Activated T-cell treated with anti-CD3 and anti-CD28 coated beads, Interleukin-2, amount 50 U/mL, for 24 hours (primary cell): Measurements from ENCODE around the gene HSPB7.
"Not testable (repeated sequence)": the region's sequence is repeated elsewhere in the genome, so short reads cannot be mapped to it uniquely, and the experiment has no call there.

Experiments
- DNase-seq: peaks from one replicate; pipeline ENCODE4 v3.0.0-alpha.2; 2020
- H3K27ac Mint-ChIP-seq: 2 replicates; pipeline ENCODE4 v1.8.0; 2020; ENCODE audit warnings: mild to moderate bottlenecking, mixed read lengths
- H3K27me3 Mint-ChIP-seq: 2 replicates; pipeline ENCODE4 v1.8.0; 2020; ENCODE audit warnings: mixed read lengths
- H3K36me3 Mint-ChIP-seq: 2 replicates; pipeline ENCODE4 v1.8.0; 2020; ENCODE audit warnings: low read depth, mixed read lengths
- H3K4me1 Mint-ChIP-seq: 2 replicates; pipeline ENCODE4 v1.8.0; 2020; ENCODE audit warnings: low read depth, mixed read lengths
- H3K4me3 Mint-ChIP-seq: 2 replicates; pipeline ENCODE4 v1.8.0; 2020; ENCODE audit warnings: mild to moderate bottlenecking, moderate library complexity, mixed read lengths
- H3K9me3 Mint-ChIP-seq: 2 replicates; pipeline ENCODE4 v1.8.0; 2020; ENCODE audit warnings: mixed read lengths

Gene HSPB7

GRCh38 chr1:16017461-16018303 lies at the start of gene HSPB7:
HSPB7 (minus strand) TSS chr1:16018043; CDS start chr1:16017963, 80 bp downstream.
- no peak within 1 kb of the TSS for H3K4me3 Mint-ChIP-seq
- no peak for DNase-seq
- H3K9me3 Mint-ChIP-seq, result no peaks in the 10 kb centered on the region
- no peak within 1 kb of the TSS for H3K27ac Mint-ChIP-seq
- peaks cover 2% of the 10 kb centered on the region for H3K4me1 Mint-ChIP-seq
- peaks cover 9% of the 10 kb centered on the region for H3K27me3 Mint-ChIP-seq
- no peaks in the 10 kb centered on the region for H3K36me3 Mint-ChIP-seq

DNA sequence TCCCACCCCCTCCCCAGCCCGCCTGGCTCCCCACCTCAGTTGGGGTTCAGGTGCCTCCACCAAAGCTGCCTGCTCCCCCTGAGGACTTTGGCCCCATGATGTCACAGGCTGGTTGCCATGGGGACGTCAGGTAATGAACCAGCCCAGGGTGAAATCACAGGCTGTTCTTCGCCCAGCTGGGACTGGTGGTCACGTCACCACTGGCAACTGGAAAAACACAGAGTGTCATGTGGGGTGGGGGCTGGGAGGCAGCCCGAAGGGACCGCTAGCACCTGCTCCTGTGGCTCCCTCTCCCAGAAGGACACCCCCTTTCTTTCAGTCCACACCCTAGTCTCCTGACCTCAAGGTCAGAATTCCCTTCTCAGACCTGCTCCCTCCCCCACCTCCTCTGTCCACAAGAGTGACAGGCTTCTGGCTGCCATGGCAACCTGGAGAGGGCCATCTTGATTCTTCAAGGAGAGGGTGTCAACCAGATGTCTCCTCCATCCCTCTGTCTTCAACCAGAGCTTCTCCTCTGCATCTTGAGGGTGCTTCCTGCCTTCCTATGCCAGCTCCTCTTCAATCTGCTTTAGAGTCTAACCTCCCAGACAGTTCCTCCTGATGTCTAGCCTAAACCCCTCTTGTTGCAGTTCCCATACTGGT lies 49.4 kb upstream of the HSPB7 start:
- H3K27me3 Mint-ChIP-seq, result peaks cover 9% of the 10 kb centered on the region
- H3K4me1 Mint-ChIP-seq, result peaks cover 15% of the 10 kb centered on the region
- no peak for DNase-seq
- H3K27ac Mint-ChIP-seq, result no peak overlapping the region
- no peaks in the 10 kb centered on the region for H3K36me3 Mint-ChIP-seq
- H3K4me3 Mint-ChIP-seq, result no peak overlapping the region
- H3K9me3 Mint-ChIP-seq, result no peaks in the 10 kb centered on the region

- peaks cover 5% of the 10 kb centered on the region for H3K27me3 Mint-ChIP-seq
- no peaks in the 10 kb centered on the region for H3K9me3 Mint-ChIP-seq
- H3K27ac Mint-ChIP-seq, result no peak overlapping the region
- no peak for DNase-seq
- H3K4me1 Mint-ChIP-seq, result peaks cover 15% of the 10 kb centered on the region
- no peaks in the 10 kb centered on the region for H3K36me3 Mint-ChIP-seq
- no peak overlapping the region for H3K4me3 Mint-ChIP-seq
These were observed 48.4 kb upstream of the HSPB7 start for GRCh38 chr1:16066245-16066644.

DNA sequence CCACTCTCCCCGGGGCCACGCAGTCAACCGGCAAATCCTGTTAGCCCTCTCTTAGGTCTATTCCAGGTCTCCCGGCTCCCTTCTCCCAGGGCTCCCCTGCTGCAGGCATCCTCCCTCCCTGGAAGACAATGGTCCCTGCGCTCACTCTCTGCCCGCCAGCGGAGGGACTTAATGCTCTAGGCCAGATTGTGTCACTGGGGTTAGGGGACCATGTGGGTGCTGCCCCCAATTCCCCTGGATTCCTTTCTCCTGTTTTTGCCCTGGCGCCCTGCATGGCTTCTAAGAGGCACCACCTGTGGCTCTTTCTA lies 47.4 kb upstream of the HSPB7 start:
- Mint-ChIP-seq H3K9me3 (no peaks in the 10 kb centered on the region), H3K27ac (no peak overlapping the region), H3K27me3 (peaks cover 5% of the 10 kb centered on the region), H3K4me1 (peaks cover 13% of the 10 kb centered on the region), H3K36me3 (no peaks in the 10 kb centered on the region), H3K4me3 (no peak overlapping the region)
- no peak for DNase-seq

GRCh38 chr1:16064536-16065268 lies 46.9 kb upstream of the HSPB7 start:
- no peaks in the 10 kb centered on the region for H3K9me3 Mint-ChIP-seq
- H3K27me3 Mint-ChIP-seq, result peaks cover 5% of the 10 kb centered on the region
- no peak overlapping the region for H3K27ac Mint-ChIP-seq
- H3K4me3 Mint-ChIP-seq, result no peak overlapping the region
- no peaks in the 10 kb centered on the region for H3K36me3 Mint-ChIP-seq
- peaks cover 9% of the 10 kb centered on the region for H3K4me1 Mint-ChIP-seq
- DNase-seq, result no peak

GRCh38 chr1:16063921-16064320 lies 46.1 kb upstream of the HSPB7 start:
- H3K9me3 Mint-ChIP-seq, result no peaks in the 10 kb centered on the region
- no peaks in the 10 kb centered on the region for H3K36me3 Mint-ChIP-seq
- H3K4me1 Mint-ChIP-seq, result peaks cover 9% of the 10 kb centered on the region
- no peak overlapping the region for H3K27ac Mint-ChIP-seq
- no peak for DNase-seq
- H3K27me3 Mint-ChIP-seq, result peaks cover 5% of the 10 kb centered on the region
- H3K4me3 Mint-ChIP-seq, result no peak overlapping the region

DNA sequence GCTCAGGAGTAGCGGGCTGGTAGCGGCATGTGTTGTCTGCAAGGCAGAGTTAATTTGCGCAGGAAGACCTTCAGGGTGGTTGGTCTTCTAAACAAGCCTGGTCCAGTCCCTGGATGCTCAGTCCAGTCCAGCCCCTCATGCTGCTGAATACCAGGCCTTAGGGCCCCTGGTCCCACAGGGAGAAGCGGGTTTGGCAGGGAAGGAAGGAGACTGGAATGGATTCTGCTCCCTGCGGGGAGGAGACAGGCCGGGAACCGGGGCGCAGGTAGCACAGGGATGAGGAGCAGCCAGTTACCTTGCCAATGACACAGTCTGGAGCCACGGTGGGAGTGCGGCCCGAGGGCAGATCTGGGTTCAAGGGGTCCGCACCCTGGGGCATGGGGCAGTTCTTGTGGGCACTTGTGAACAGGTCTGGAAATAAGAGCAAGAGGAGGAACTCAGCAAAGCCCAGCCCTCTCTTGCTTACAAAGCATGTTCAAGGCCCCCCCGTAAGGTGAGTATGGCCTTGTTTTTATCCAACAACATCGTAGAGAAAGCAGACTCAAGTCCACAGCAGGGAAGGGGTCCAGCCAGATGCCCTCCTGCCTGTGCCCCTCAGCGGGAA lies 45.5 kb upstream of the HSPB7 start:
- no peak overlapping the region for H3K27ac Mint-ChIP-seq
- H3K4me3 Mint-ChIP-seq, result no peak overlapping the region
- no peaks in the 10 kb centered on the region for H3K36me3 Mint-ChIP-seq
- peaks cover 9% of the 10 kb centered on the region for H3K4me1 Mint-ChIP-seq
- H3K27me3 Mint-ChIP-seq, result peaks cover 5% of the 10 kb centered on the region
- no peaks in the 10 kb centered on the region for H3K9me3 Mint-ChIP-seq
- DNase-seq, result no peak

- H3K36me3 Mint-ChIP-seq, DNase-seq, H3K27me3 Mint-ChIP-seq, H3K4me1 Mint-ChIP-seq, H3K4me3 Mint-ChIP-seq, H3K9me3 Mint-ChIP-seq, H3K27ac Mint-ChIP-seq: not testable (repeated sequence)
These were observed 44.8 kb upstream of the HSPB7 start for GRCh38 chr1:16062687-16063075.

GRCh38 chr1:16061989-16062686 lies 44.3 kb upstream of the HSPB7 start:
- not testable (repeated sequence) for H3K4me1 Mint-ChIP-seq, H3K4me3 Mint-ChIP-seq, H3K27me3 Mint-ChIP-seq, DNase-seq, H3K27ac Mint-ChIP-seq, H3K9me3 Mint-ChIP-seq, H3K36me3 Mint-ChIP-seq

DNA sequence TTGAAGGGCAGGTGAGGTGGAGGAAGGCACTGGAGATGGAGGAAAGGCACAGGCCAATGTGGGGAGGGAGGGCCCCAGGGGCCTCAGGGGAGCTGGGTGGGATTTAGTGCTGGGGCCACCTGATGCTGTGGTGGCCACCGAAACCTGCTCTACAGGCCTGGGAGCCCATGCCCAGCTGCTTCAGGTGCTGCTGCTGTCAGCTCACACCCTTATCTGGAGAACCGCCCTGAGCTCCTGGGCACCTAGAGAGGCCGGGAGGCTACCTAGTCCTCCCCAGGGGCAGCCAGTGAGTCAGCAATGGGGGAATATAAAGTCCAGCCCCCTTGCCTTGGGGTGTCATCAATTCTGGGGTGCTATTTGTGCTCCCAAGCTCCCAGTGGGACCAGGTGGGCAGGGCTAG lies 43.4 kb upstream of the HSPB7 start:
- Mint-ChIP-seq H3K27me3 (peaks cover 5% of the 10 kb centered on the region), H3K4me3 (no peak overlapping the region), H3K27ac (no peak overlapping the region), H3K36me3 (no peaks in the 10 kb centered on the region), H3K4me1 (peaks cover 9% of the 10 kb centered on the region), H3K9me3 (no peaks in the 10 kb centered on the region)
- no peak for DNase-seq

DNA sequence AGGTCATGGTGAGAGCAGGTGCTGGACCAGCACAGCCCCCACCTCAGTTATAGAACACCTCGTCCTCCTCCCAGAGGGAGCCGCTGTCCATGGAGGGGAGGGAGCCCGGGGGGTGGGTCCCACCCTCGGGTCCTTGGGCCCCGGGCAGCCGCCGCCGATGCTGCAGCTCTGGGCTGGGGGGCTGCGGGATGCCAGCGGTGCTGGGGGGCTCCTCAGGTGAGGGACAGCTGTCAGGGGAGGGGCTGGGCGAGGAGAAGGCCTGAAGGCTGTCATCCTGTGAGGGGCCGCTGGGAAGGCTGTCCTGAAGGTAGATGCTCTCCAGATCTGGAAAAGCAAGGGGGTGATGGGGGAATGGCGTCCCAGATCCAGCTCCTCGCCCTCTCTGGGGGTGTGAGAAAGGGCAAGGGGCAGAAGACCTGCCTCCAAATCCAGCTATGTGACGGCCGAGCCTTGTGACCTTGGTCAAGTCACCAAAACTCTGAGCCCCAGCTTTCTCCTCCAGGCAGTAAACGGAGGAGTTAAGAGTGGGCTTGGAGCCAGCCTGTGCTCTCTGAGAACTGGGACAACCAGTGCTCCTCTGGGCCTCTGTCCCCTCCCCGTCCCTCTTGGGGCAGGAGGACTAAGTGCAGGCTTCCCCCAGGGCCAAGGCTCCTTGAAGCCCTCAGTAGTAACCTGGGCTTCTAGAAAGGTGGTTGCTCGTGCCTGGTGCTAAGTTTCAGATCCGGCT lies 40.7 kb upstream of the HSPB7 start:
- H3K9me3 Mint-ChIP-seq, H3K4me3 Mint-ChIP-seq, H3K27ac Mint-ChIP-seq, H3K36me3 Mint-ChIP-seq, DNase-seq, H3K4me1 Mint-ChIP-seq, H3K27me3 Mint-ChIP-seq: not testable (repeated sequence)

- DNase-seq, H3K36me3 Mint-ChIP-seq, H3K4me1 Mint-ChIP-seq, H3K27ac Mint-ChIP-seq, H3K9me3 Mint-ChIP-seq, H3K27me3 Mint-ChIP-seq, H3K4me3 Mint-ChIP-seq: not testable (repeated sequence)
These were observed 39.6 kb upstream of the HSPB7 start for GRCh38 chr1:16057314-16057915.

GRCh38 chr1:16056521-16056912 lies 38.7 kb upstream of the HSPB7 start:
- not testable (repeated sequence) for DNase-seq, H3K4me3 Mint-ChIP-seq, H3K9me3 Mint-ChIP-seq, H3K27me3 Mint-ChIP-seq, H3K36me3 Mint-ChIP-seq, H3K27ac Mint-ChIP-seq, H3K4me1 Mint-ChIP-seq
